OCI-LY1 (cell line): ENCODE data around the gene CEP57L1.
"Not testable (repeated sequence)": the region's sequence is repeated elsewhere in the genome, so short reads cannot be mapped to it uniquely, and the experiment has no call there.

ENCODE experiments used
- H2AFZ ChIP-seq: fragments of 200-600 bp; sonication (generic), shearing (Covaris generic); 2 replicates; pipeline ENCODE4 v1.6.0; 2014; ENCODE audit warnings: antibody characterized with exemption, mild to moderate bottlenecking, low read length
- H3F3A ChIP-seq: fragments of 200-600 bp; sonication (generic), shearing (Covaris generic); 2 replicates; pipeline ENCODE4 v1.6.0; 2014; ENCODE audit warnings: mild to moderate bottlenecking, antibody characterized with exemption, low read length, moderate library complexity; ENCODE audit not compliant: insufficient read depth
- H3K27ac ChIP-seq: fragments of 200-600 bp; sonication (generic); 2 replicates; pipeline ENCODE4 v1.5.1; 2014; ENCODE audit warnings: low read length, mixed run types, mild to moderate bottlenecking, low read depth; ENCODE audit not compliant: poor library complexity, severe bottlenecking
- H3K27me3 ChIP-seq: fragments of 200-600 bp; sonication (generic); 2 replicates; pipeline ENCODE4 v1.6.0; 2014; ENCODE audit warnings: antibody characterized with exemption, mild to moderate bottlenecking, low read length, moderate library complexity; ENCODE audit not compliant: insufficient read depth
- H3K36me3 ChIP-seq: fragments of 200-600 bp; sonication (generic); 2 replicates; pipeline ENCODE4 v1.6.1; 2014; ENCODE audit warnings: mild to moderate bottlenecking, antibody characterized with exemption, low read length, moderate library complexity, mixed read lengths; ENCODE audit not compliant: insufficient read depth
- H3K4me1 ChIP-seq: fragments of 200-600 bp; sonication (generic); 2 replicates; pipeline ENCODE4 v1.5.1; 2014; ENCODE audit warnings: mild to moderate bottlenecking, low read length, moderate library complexity; ENCODE audit not compliant: insufficient read depth, severe bottlenecking
- H3K4me2 ChIP-seq: fragments of 200-600 bp; sonication (generic), shearing (Covaris generic); 2 replicates; pipeline ENCODE4 v1.6.1; 2014; ENCODE audit warnings: low read length
- H3K4me3 ChIP-seq: fragments of 200-600 bp; sonication (generic); 2 replicates; pipeline ENCODE4 v1.5.1; 2014; ENCODE audit warnings: low read length, low read depth, mild to moderate bottlenecking, mixed read lengths; ENCODE audit not compliant: poor library complexity, severe bottlenecking
- H3K79me2 ChIP-seq: fragments of 200-600 bp; shearing (Covaris generic); 2 replicates; pipeline ENCODE4 v1.6.1; 2016; ENCODE audit warnings: mixed run types, low read length, mixed read lengths; ENCODE audit not compliant: insufficient read depth
- H3K9ac ChIP-seq: fragments of 200-600 bp; sonication (generic), shearing (Covaris generic); 2 replicates; pipeline ENCODE4 v1.6.1; 2014; ENCODE audit warnings: mild to moderate bottlenecking, low read length, mixed read lengths
- H3K9me2 ChIP-seq: fragments of 200-600 bp; sonication (generic), shearing (Covaris generic); 2 replicates; pipeline ENCODE4 v1.6.1; 2014; ENCODE audit warnings: low read depth, mild to moderate bottlenecking, low read length, mixed read lengths
- H3K9me3 ChIP-seq: fragments of 200-600 bp; shearing (Covaris generic); 2 replicates; pipeline ENCODE4 v1.6.1; 2014; ENCODE audit warnings: low read length, mixed read lengths
- H4K20me1 ChIP-seq: fragments of 200-600 bp; sonication (generic), shearing (Covaris generic); 2 replicates; pipeline ENCODE4 v1.6.0; 2016; ENCODE audit warnings: mild to moderate bottlenecking, low read length; ENCODE audit not compliant: insufficient read depth
- CTCF ChIP-seq: fragments of 200-600 bp; sonication (generic), shearing (Covaris generic); IDR thresholded peaks from 2 replicates; pipeline ENCODE4 v1.5.1; 2017; ENCODE audit warnings: mild to moderate bottlenecking, antibody characterized with exemption, low read length, moderate library complexity, mixed read lengths
- EZH2 ChIP-seq: fragments of 200-600 bp; sonication (generic), shearing (Covaris generic); IDR thresholded peaks from 2 replicates; pipeline ENCODE4 v1.8.0; 2017; ENCODE audit warnings: borderline replicate concordance, mixed run types, mild to moderate bottlenecking, antibody characterized with exemption, low read length, moderate library complexity, mixed read lengths

The CEP57L1 gene

GRCh38 chr6:109104512-109104911 lies 9.2 kb downstream of the CEP57L1 start:
- no peak overlapping the region for H3K9ac ChIP-seq

GRCh38 chr6:109105681-109106080 lies 10.4 kb downstream of the CEP57L1 start:
- Histone ChIP-seq H3K4me2 (no peak overlapping the region), H3K9me3 (no peaks in the 10 kb centered on the region), H3K27ac (no peak overlapping the region), H3F3A (no peaks in the 10 kb centered on the region), H3K79me2 (no peaks in the 10 kb centered on the region), H3K36me3 (no peaks in the 10 kb centered on the region), H2AFZ (no peak overlapping the region), H4K20me1 (no peaks in the 10 kb centered on the region), H3K4me3 (no peak overlapping the region), H3K27me3 (no peaks in the 10 kb centered on the region), H3K9me2 (no peaks in the 10 kb centered on the region), H3K9ac (no peak overlapping the region), H3K4me1 (peaks cover 12% of the 10 kb centered on the region)
- TF ChIP-seq EZH2 (no peak), CTCF (no peak)

More at GRCh38 chr6:109104512-109104911, 9.2 kb downstream of the CEP57L1 start:
- Histone ChIP-seq H3K4me1 (peaks cover 12% of the 10 kb centered on the region), H3K4me2 (no peak overlapping the region), H3K9me2 (no peaks in the 10 kb centered on the region), H4K20me1 (no peaks in the 10 kb centered on the region), H3K9me3 (no peaks in the 10 kb centered on the region), H3K79me2 (no peaks in the 10 kb centered on the region), H3K27ac (no peak overlapping the region), H3K27me3 (no peaks in the 10 kb centered on the region), H3K36me3 (peaks cover 3% of the 10 kb centered on the region; the same call in 1 of the 2 replicates), H2AFZ (no peak overlapping the region), H3F3A (no peaks in the 10 kb centered on the region), H3K4me3 (no peak overlapping the region)
- TF ChIP-seq CTCF (no peak), EZH2 (no peak)

- H3K79me2 ChIP-seq, H3K36me3 ChIP-seq, H3K4me2 ChIP-seq, H2AFZ ChIP-seq, H3K9me2 ChIP-seq, H3K9me3 ChIP-seq, H3K4me1 ChIP-seq, H3F3A ChIP-seq, H4K20me1 ChIP-seq, H3K4me3 ChIP-seq, H3K27ac ChIP-seq, H3K9ac ChIP-seq, H3K27me3 ChIP-seq: not testable (repeated sequence)
Observed at GRCh38 chr6:109109663-109110062, 14.4 kb downstream of the CEP57L1 start.

- H3K9me3 ChIP-seq, H3K36me3 ChIP-seq, H3K9ac ChIP-seq, H3F3A ChIP-seq, H3K27me3 ChIP-seq, H3K4me3 ChIP-seq, H3K27ac ChIP-seq, H3K79me2 ChIP-seq, H3K4me2 ChIP-seq, H4K20me1 ChIP-seq, H3K9me2 ChIP-seq, H2AFZ ChIP-seq: not testable (repeated sequence)
- H3K4me1 ChIP-seq = peaks cover 15% of the 10 kb centered on the region
Observed at GRCh38 chr6:109112663-109113062, 17.4 kb downstream of the CEP57L1 start.
